Activated CD4-positive, alpha-beta T cell treated with anti-CD3 and anti-CD28 coated beads, Interleukin-2, amount 50 U/mL, for 24 hours (primary cell): Measurements from ENCODE around the gene CHMP1A.

Source experiments
- DNase-seq, 2 donors: peaks; one replicate each; pipeline ENCODE4 v3.0.0-alpha.2; 2020; ENCODE audit warnings: low read depth in 1 of 2, low spot score in 1 of 2

CHMP1A gene

GRCh38 chr16:89607453-89607852 lies 50.1 kb downstream of the CHMP1A start:
- DNase-seq: no peak

DNA sequence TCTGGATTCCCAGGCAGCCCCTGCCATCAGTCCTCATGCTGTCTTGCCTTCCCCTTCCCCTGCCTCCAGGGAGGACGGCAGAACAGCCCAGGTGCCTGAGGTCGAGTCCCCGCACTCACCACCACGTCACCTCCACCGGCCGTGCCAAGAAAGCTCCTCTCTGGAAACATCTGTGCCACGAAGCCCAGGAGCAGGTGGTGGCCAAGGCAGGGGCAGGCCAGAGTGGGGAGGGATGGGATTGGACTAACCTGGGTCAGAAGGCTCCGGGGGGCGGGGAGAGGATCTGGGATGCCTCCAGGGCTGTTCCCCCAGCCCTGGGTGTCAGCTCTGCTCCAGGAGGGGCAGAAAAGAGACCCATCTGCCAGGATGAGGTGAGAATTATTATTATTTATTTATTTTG lies 51.5 kb downstream of the CHMP1A start:
- no peak for DNase-seq

- no peak for DNase-seq
Observed at GRCh38 chr16:89605186-89605970, 52.1 kb downstream of the CHMP1A start.

DNA sequence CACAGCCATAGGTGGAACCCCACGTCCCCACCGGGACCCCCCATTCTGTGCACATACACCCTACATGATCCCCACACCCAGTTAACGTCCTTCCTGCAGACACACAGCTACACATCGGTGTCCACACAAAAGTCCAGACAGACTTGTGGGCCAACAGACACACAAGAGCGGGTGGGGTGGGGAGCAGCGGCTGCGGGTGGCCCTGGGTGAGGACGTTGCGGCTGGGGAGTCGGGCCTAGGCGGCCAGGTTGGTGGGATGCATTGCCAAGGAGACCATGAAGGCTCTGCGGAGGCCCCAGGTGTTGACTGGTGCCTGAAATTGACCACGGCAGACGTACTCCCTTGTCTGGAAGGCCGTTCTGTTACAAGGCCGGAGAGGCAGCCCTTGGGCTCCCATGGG lies 52.7 kb downstream of the CHMP1A start:
- DNase-seq: no peak

DNA sequence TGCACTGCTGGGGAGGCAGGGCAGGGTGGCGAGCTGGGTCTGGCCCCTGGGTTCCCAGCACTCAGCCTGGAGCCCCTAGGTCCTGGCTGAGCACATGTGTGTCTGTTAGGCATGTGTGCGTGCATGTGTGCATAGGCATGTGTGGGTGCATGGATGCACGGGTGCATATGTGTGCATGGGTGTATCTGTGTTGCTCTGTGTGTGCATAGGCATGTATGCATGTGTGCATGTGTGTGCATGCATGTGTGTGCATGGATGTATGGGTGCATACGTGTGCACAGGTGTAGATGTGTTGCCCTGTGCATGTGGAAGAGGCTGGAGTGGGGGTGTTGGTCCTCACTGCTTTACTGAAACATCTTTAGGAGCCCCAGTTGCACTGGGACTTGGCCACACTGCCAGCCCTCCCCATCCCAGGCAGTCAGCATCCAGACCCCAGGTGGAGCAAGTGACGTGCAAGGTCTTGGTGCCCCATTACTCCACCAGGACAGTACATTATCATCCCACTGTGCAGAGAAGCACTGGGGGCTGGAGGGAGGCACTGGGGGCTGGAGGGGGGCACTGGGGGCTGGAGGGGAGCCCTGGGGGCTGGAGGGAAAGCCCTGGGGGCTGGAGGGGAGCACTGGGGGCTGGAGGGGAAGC lies 54.4 kb downstream of the CHMP1A start:
- DNase-seq: no peak

GRCh38 chr16:89602273-89602951 lies 55.1 kb downstream of the CHMP1A start:
- peak; percentile 47 to 66 for DNase-seq

DNA sequence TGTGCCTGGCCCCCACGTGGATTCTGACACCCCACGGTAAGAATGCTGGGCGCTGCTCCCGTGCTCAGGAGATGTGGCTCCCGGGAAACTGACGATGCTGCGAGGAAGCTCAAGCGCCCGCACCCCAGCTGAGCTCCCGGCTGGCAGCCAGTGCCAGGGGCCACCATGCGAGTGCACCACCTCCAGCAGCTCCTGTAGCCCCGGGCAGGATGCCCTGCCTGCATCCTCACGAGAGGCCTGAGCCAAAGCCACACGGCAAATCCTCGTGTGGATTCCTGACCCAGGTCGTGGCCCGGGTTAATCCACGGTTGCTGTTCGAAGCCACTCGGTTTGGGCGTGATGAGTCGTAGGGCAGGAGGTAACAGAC lies 55.6 kb downstream of the CHMP1A start:
- no peak for DNase-seq

- DNase-seq: no peak
Observed at GRCh38 chr16:89600956-89601355, 56.6 kb downstream of the CHMP1A start.

DNA sequence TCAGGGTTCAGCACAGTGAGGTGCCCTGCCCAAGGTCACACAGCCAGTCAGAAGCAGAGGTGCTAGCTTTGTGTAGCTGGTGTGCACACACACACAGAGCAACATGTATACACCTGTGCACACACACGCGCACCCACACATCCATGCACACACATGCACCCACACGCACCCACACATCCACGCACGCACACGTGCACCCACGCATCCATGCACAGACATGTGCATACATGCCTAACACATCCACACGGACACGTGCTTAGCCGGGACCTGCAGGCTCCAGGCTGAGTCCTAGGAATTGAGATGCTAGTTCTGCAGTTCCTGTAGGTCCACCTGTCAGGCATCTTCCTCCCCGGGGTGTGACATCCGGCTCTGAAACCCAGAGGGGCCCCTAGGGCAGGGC lies 57.1 kb downstream of the CHMP1A start:
- DNase-seq: no peak

GRCh38 chr16:89599902-89600301 lies 57.6 kb downstream of the CHMP1A start:
- DNase-seq: no peak

DNA sequence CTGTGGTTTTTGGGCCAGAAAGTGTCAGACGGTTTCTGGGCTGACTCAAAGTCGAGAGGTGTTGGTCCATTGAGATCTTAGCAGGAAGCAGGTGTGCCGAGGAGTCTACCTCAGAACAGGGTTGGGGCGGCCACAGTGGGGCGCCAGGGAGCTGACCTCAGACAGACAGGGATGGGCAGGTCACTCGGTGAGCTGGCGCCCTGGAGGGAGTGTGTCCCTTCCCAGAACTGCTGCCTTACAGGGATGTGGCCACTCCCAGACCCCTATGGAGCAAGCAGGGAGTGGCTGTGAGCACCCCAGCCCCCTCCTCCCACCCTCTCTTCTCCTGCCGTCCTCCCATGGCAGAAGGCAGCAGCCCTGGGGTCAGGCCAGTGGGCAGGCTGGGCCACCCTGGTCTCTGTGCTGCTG lies 58.1 kb downstream of the CHMP1A start:
- no peak for DNase-seq

- no peak for DNase-seq
Observed at GRCh38 chr16:89598199-89598598, 59.3 kb downstream of the CHMP1A start.

DNA sequence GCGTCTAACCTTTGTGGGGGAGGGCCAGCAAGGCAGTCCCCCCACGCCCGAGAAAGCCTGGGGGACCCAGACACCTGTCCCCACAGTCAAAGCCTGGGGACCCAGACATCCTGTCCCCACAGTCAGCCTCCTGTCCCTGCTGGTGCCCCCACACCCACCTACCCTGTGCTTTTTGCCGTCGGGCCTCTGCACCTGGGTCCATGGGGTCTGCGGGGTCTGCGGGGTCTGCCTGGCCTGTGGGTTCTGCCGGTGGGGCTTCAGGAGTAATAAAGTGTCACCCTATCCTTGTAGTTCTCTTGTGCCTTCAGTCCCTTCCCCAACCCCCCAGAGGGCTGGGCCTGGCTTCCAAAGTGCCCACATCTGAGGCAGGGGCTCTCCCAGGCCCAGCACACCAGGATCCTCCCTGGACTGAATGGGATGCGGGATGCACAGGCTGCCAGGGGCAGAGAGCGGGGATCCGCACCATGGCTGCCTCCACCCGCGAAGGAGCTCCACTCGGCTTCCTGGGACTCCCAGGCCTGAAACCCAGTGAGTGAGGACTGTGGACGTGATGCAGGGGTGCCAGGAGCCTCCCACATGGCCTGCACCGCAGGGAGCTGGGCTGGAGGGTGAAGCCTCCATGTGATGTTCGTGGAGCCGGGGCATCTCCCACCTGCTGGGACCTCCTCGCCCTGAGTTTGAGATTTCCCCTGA lies 60.4 kb downstream of the CHMP1A start:
- no peak for DNase-seq

DNA sequence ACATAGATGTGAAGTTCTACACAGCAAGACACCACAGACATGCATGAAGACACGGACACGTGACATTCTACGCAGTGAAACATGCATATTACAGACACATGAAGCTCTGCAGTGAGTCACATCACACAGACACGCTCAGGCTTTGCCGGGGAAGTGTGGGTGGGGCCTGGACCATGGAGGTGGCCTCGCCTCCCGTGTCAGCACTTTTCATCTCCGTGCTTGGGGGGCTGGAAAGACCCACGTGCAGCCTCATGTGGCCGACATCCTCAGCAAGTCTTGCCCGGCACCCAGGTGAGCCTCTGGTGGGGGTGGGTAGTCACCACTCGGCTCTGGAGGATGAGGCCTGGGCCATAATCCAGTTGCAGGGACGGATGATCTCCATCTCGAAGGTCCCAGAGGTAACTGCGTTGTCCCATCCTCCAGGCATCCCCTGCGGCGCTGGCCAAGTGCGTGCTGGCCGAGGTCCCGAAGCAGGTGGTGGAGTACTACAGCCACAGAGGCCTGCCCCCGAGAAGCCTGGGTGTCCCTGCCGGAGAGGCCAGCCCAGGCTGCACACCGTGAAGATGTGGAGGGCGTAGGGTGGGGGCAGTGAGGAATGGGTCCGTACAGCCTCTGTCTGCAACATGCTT lies 61.3 kb downstream of the CHMP1A start:
- DNase-seq: no peak

DNA sequence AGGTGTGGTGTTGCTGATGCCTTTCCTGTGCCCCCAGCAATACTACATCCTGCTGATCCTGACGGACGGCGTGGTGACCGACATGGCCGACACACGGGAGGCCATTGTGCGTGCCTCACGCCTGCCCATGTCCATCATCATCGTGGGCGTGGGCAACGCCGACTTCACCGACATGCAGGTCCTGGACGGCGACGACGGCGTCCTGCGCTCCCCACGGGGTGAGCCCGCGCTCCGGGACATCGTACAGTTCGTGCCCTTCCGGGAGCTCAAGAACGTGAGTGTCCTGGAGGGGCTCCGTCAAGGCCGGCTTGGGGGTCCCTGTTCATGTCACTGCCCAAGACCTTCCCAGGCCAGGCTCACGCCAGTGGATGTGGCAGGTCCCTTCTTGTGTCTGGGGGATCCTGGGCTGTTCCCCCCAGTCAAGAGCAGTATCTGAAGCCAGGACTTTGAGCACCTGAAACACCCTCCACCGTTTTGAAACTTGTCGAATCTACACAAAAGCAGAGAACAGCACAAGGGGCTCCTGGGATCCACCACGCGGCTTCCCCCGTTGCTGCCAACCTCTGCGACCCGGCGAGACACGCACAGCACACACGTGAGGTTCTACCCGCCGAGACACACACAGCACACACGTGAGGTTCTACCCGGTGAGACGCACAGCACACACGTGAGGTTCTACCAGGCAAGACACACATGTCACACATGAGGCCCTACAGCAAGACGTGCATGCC lies 62.0 kb downstream of the CHMP1A start:
- DNase-seq: no peak
